ENCODE measurements around the gene RPL36AL.

The RPL36AL gene

DNA sequence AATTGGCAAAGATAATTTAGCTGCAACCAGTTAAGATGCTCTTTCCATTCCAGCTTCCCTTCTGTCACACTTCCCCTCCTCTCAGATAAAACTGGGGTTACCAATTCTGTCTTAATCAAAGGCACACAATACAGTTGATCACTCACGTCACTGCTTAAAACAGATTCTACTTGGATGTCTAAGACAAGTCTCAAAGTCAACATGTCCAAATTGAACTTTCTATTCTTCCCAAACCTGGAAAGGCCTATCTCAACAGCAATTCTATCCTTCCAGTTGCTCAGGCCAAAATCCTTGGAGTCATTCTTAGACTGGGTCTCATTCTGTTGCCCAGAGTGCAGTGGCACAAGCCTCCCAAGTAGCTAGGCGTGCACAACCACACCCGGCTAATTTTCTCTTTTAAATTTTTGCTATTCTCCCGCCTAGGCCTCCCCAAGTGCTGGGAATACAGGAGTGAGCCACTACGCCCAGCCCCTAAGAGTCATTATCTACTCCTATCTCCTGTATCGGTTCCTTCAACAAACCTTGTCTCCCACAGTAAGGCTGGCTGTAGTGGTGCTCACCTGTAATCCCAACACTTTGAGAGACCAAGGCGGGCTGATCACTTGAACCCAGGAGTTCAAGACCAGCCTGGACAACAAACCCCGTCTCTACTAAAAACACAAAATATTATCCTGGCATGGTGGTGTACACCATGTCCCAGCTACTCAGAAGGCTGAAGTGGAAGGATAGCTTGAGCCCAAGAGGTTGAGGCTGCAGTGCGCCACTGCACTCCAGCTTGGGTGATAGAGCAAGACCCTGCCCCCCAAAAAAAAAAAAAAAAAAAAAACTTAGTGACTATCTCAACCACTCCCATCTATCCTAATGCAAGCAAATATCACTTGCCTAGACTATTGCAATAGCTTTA lies 39.0 kb downstream of the RPL36AL start:
- DNase-seq (ENCODE audit: low read depth in 2 of 2) = no peak

DNA sequence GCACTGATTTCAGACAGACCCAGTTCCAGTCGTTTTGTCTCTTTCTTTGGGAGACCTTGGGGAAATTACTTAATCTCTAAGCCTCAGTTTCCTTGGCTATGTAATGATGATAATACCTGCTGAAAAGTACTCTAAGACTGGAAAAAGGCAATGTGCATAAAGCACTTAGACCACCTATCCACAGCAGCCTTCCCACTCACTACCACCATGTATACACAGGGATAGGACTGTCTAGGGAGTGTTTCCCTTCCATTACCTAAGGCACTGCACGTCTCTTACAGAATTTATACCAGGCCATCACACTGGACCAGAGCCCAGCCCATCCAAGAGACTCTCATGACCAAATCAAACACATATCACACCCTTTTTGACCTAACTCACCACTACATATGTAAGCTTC lies 40.6 kb downstream of the RPL36AL start:
- no peak for DNase-seq (ENCODE audit: low read depth in 2 of 2)

- DNase-seq (ENCODE audit: low read depth in 2 of 2) = no peak
Observed at GRCh38 chr14:49578141-49578540, 42.3 kb downstream of the RPL36AL start.

DNA sequence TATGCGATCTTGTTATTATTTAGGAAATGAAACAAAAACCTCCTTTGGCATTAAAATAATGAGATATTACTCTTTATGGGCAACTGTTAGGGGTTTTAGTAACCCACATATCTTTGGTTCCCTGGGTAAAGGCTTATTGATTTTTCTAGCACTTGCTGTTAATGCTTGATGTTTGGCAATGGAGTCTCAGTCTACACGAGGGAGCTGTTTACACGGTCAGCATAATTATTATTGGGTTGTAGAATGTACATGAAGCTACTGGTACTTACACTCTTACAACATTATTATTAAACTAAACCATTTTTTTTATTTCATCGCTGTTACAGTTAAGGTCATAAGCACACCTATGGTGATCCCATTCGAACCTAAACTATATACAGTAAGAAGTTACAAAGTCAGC lies 46.4 kb downstream of the RPL36AL start:
- no peak for DNase-seq (ENCODE audit: low read depth in 2 of 2)

DNA sequence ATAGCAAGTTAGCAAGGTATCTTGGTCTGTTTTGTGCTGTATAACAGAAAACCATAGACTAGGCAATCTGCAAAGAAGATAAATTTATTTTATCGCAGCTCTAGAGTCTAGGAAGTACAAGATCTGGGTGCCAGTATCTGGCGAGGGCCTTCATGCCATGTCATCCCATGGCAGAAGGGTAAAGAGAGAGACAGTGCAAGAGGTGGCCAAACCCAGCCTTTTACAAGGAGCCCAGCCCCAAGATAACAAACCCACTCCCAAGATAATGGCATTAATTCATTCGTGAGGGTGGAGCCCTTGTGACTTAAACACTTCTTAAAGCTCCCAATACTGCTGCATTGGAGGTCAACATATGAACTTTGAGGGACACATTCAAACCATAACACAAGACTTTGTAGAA lies 51.1 kb downstream of the RPL36AL start:
- no peak for DNase-seq (ENCODE audit: low read depth in 2 of 2)

All from stimulated activated CD8-positive, alpha-beta memory T cell treated with anti-CD3 and anti-CD28 coated beads, Interleukin-7, amount 100 ng/mL, for 4 hours (primary cell).